Measurements from ENCODE around the gene CBX6.
A peak's percentile ranks its signal among the peaks of the same experiment; 100 is the strongest.
"Not testable (repeated sequence)": the region's sequence is repeated elsewhere in the genome, so short reads cannot be mapped to it uniquely, and the experiment has no call there.

The CBX6 gene

GRCh38 chr22:38872172-38872830 lies at the start of gene CBX6:
TSS of gene CBX6 (minus strand) at chr22:38872216. CDS start at chr22:38872190, 26 bp downstream.
- peak; percentile 93 to 96 for DNase-seq

GRCh38 chr22:38921806-38922205 lies 49.8 kb upstream of the CBX6 start:
- no peak for DNase-seq

GRCh38 chr22:38921120-38921519 lies 49.1 kb upstream of the CBX6 start:
- no peak for DNase-seq

GRCh38 chr22:38919631-38920190 lies 47.7 kb upstream of the CBX6 start:
- DNase-seq: no peak

- no peak for DNase-seq
Observed at GRCh38 chr22:38911434-38911833, 39.4 kb upstream of the CBX6 start.

- DNase-seq: no peak
Observed at GRCh38 chr22:38907767-38908166, 35.8 kb upstream of the CBX6 start.

GRCh38 chr22:38906052-38906451 lies 34.0 kb upstream of the CBX6 start:
- no peak for DNase-seq

- not testable (repeated sequence) for DNase-seq
Observed at GRCh38 chr22:38904052-38904617, 32.1 kb upstream of the CBX6 start.

- no peak for DNase-seq
Observed at GRCh38 chr22:38901111-38901641, 29.2 kb upstream of the CBX6 start.

- peak in 1 of 2 donors; percentile 3 for DNase-seq
Observed at GRCh38 chr22:38900677-38901076, 28.7 kb upstream of the CBX6 start.

GRCh38 chr22:38891256-38891655 lies 19.2 kb upstream of the CBX6 start:
- no peak for DNase-seq

- DNase-seq: no peak
Observed at GRCh38 chr22:38890377-38890776, 18.4 kb upstream of the CBX6 start.

- DNase-seq: no peak
Observed at GRCh38 chr22:38886333-38886732, 14.3 kb upstream of the CBX6 start.

- no peak for DNase-seq
Observed at GRCh38 chr22:38882972-38883622, 11.1 kb upstream of the CBX6 start.

- DNase-seq: no peak
Observed at GRCh38 chr22:38881997-38882879, 10.2 kb upstream of the CBX6 start.

- DNase-seq: no peak
Observed at GRCh38 chr22:38881464-38881871, 9.5 kb upstream of the CBX6 start.

- no peak for DNase-seq
Observed at GRCh38 chr22:38879961-38880360, 7.9 kb upstream of the CBX6 start.

GRCh38 chr22:38879108-38879729 lies 7.2 kb upstream of the CBX6 start:
- no peak for DNase-seq

- no peak for DNase-seq
Observed at GRCh38 chr22:38878001-38878400, 6.0 kb upstream of the CBX6 start.

- no peak for DNase-seq
Observed at GRCh38 chr22:38874529-38875222, 2.7 kb upstream of the CBX6 start.

Measured in CD4-positive, alpha-beta T cell treated with Interferon alpha-2 for 1 hour (primary cell).